ENCODE results near the gene SYTL3. TPM values are rescaled to one million over a fixed set of nuclear protein-coding genes. Genes with fewer than 3 reads are reported as not detected.

SYTL3 gene
- total RNA-seq, 2 donors from 2014 or later: 4.2 to 5.6 TPM

DNA sequence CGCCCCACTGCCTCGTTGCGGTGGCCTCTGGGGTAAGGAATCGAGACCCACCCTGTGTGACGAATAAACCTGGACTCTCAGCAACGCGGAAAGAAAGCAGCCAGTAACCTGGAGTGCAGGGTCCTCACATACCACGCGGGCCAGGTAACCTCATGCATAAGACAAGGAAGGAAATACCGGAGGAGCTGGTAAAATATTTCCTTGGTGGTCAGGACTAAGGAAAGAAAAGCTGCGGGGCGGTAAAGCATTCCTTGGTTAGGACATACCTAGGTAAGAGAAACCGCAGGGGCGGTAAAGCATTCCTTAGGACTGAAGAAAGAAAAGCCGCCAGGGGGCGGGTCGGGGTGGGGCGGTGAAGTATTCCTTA, 80.7 kb downstream of the SYTL3 start:
- Histone ChIP-seq H3K4me3 (no peak overlapping the region), H3K36me3 (no peaks in the 10 kb centered on the region), H3K9me3 (no peaks in the 10 kb centered on the region), H3K27me3 (no peaks in the 10 kb centered on the region), H3K4me1 (no peaks in the 10 kb centered on the region), H3K27ac (no peak overlapping the region)
- TF ChIP-seq, protein P1, sequence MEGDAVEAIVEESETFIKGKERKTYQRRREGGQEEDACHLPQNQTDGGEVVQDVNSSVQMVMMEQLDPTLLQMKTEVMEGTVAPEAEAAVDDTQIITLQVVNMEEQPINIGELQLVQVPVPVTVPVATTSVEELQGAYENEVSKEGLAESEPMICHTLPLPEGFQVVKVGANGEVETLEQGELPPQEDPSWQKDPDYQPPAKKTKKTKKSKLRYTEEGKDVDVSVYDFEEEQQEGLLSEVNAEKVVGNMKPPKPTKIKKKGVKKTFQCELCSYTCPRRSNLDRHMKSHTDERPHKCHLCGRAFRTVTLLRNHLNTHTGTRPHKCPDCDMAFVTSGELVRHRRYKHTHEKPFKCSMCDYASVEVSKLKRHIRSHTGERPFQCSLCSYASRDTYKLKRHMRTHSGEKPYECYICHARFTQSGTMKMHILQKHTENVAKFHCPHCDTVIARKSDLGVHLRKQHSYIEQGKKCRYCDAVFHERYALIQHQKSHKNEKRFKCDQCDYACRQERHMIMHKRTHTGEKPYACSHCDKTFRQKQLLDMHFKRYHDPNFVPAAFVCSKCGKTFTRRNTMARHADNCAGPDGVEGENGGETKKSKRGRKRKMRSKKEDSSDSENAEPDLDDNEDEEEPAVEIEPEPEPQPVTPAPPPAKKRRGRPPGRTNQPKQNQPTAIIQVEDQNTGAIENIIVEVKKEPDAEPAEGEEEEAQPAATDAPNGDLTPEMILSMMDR (IDR thresholded peaks at IDR 0.05): no peak
- DNase-seq (ENCODE audit: low spot score): no peak

DNA sequence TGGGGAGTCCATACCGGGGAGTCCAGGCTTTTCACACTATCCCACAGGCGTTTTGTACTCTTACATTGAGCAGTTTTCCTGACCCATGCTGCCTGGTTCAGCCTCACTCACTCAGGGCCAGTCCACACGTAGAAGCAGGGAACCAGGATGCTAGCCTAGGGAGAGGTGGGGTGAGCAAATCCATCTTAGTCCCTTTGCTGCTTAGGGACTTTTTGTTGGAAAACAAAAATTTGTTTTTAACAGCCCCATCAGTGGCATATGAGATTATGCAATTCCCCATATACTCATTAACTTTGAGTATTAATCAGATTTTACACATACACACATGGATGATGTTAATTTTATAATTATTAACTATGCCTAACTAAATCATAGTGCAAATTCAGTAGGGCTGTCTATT, 85.2 kb downstream of the SYTL3 start:
- no peak for DNase-seq (ENCODE audit: low spot score)
- H3K4me3 ChIP-seq: no peak overlapping the region
- TF ChIP-seq, protein P1 (IDR thresholded peaks at IDR 0.05): no peak
- H3K9me3 ChIP-seq: peaks cover 0 to 7% of the 10 kb centered on the region in 2 donors
- no peak overlapping the region for H3K27ac ChIP-seq
- no peaks in the 10 kb centered on the region for H3K36me3 ChIP-seq
- no peaks in the 10 kb centered on the region for H3K4me1 ChIP-seq
- no peaks in the 10 kb centered on the region for H3K27me3 ChIP-seq

DNA sequence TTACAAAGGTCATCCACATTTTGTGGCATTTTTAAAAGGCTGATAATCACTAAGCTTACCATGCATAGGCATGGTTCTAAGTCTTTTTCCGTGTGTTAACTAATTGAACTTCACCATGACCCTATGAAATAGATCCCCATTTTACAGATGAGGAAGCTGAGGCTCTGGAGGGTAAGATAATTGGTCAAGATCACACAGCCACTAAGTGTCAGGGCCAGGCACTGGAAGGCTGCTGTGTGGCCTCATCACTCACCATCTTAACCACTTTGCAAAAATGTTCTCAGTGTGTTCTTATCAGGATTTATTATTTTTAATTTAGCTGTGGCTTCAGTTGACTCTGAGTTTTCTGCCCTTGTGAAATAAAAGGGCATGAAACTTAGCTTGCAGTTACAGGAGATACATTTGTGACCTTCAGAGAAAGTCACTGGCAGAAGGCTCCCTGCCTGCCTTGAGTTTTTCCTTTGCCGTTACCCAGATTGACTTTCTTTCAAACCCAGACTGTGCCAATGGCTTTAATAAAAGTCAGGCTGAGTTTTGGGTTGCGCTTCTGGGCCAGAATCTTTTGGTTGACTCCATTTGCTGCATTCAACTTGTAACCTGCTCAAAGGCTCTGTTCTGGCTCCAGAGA, 87.3 kb downstream of the SYTL3 start:
- H3K9me3 ChIP-seq: peaks cover 0 to 7% of the 10 kb centered on the region in 2 donors
- no peaks in the 10 kb centered on the region for H3K36me3 ChIP-seq
- H3K27ac ChIP-seq: no peak overlapping the region
- TF ChIP-seq, protein P1 (IDR thresholded peaks at IDR 0.05): no peak
- no peak overlapping the region for H3K4me3 ChIP-seq
- no peaks in the 10 kb centered on the region for H3K4me1 ChIP-seq
- no peak for DNase-seq (ENCODE audit: low spot score)
- H3K27me3 ChIP-seq: no peaks in the 10 kb centered on the region

DNA sequence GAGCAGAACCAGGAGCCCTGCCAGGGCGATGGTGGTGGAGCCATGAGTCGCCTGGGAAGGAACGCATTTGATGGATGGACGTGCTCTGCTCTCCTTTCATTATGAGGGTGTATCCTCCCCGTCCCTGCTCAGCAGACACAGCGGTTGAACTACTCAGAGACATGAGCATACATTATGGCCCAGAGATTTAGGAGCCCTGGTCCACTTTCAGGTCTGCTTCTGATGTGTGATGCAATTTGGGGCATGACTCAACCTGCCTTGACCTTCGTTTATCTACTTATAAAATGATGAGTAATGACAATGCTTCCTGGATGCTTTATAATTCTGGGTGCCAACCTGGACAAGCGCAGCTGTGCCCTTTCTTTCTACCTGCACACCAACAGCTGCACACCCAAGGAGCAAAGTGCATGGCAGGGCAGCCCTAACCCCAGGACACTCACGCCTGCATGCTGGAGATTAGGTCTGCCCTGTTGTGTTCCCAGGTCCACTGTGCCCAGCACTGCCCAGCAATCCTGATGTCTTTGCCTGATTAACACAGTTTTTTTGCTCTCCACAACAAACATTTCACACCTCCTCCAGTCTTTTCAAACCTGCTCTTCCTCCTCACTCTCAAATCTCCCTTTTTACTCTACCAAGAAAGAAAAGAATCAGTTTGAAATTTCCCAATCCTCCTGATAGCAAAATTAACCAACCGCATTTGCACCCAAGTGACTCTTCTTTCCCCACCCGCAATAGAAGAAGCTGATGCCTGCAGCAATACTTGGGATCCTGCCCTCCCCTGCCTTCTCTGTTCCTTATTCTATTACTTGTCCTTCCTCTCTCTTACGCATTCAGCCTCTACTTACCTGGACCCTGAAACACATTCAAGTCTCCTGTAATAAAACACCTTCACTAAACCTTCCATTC, 88.1 kb downstream of the SYTL3 start:
- no peaks in the 10 kb centered on the region for H3K27me3 ChIP-seq
- H3K27ac ChIP-seq: no peak overlapping the region
- H3K4me1 ChIP-seq: no peaks in the 10 kb centered on the region
- H3K36me3 ChIP-seq: no peaks in the 10 kb centered on the region
- H3K4me3 ChIP-seq: no peak overlapping the region
- DNase-seq (ENCODE audit: low spot score): no peak
- TF ChIP-seq, protein P1 (IDR thresholded peaks at IDR 0.05): no peak
- H3K9me3 ChIP-seq: peaks cover 0 to 7% of the 10 kb centered on the region in 2 donors

DNA sequence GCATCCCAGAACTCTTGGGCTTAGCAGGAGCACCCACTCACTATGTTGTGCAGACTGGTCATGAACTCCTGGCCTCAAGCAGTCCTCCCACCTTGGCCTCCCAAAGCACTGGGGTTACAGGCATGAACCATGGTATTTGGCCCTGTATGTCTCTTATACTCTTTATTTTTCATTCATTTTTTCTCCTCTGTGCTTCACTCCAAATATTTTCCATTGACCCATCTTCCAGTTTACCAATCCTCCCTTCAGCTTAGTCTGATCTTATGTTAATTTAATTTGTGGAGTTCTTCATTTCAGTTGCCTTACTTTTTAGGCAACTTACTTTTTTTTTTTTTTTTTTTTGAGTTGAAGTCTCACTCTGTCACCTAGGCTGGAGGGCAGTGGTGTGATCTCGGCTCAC, 89.8 kb downstream of the SYTL3 start:
- DNase-seq (ENCODE audit: low spot score): no peak
- TF ChIP-seq, protein P1 (IDR thresholded peaks at IDR 0.05): no peak
- Histone ChIP-seq H3K27ac (no peak overlapping the region), H3K36me3 (no peaks in the 10 kb centered on the region), H3K4me1 (no peaks in the 10 kb centered on the region), H3K27me3 (no peaks in the 10 kb centered on the region), H3K9me3 (peaks cover 0 to 7% of the 10 kb centered on the region in 2 donors), H3K4me3 (no peak overlapping the region)
